Measurements from ENCODE around the gene PRAMEF1. TPM values are rescaled to one million over a fixed set of nuclear protein-coding genes. Genes with fewer than 3 reads are reported as not detected.

PRAMEF1 gene
- polyA plus RNA-seq, 2 donors = not detected

DNA sequence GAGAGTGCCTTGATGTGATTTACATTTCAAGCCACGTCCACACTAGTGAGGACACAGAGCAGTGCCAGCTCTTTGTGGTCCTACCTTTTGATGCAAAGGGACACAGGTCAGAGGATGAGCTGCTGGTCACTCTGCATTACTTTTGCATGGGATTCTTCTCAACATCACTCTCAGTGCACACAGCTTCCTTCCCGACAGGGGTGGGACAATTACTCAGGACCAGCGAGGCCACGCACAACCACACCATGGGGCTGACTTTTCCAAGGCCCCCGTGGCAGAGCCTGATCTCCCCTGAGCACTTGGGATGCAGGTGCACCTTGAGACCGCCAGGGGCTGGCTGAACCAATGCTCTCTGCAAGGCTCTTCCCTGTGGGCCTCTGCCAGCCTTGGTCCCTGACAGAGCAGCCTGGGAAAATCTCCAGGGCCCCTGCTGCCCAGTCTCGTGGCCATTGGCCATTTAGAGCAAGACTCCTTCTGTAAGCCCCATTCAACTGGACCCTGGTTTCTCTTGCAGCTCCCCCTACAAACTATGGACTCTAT lies 30.9 kb upstream of the PRAMEF1 start:
- Histone ChIP-seq H3K36me3 (ENCODE audit: control insufficient read depth in 2 of 2, insufficient read depth in 2 of 2, low read length in 1 of 2) (no peaks in the 10 kb centered on the region), H3K9me3 (ENCODE audit: control insufficient read depth in 2 of 2, insufficient read depth in 1 of 2, low read depth in 1 of 2, low read length in 1 of 2) (no peaks in the 10 kb centered on the region), H3K4me3 (ENCODE audit: low read depth in 1 of 2, low read length in 2 of 2) (no peak overlapping the region), H3K27me3 (ENCODE audit: control insufficient read depth in 1 of 2, insufficient read depth in 2 of 2, low read length in 2 of 2) (no peaks in the 10 kb centered on the region), H3K27ac (ENCODE audit: low read depth in 2 of 2, low read length in 1 of 2) (no peak overlapping the region), H3K4me1 (ENCODE audit: control insufficient read depth in 2 of 2, insufficient read depth in 2 of 2, low read length in 1 of 2) (peaks cover 0 to 2% of the 10 kb centered on the region in 2 donors)
- 47 to 68% methylated on average over 7 of the region's 7 CpGs for WGBS, 2 donors

- WGBS, 2 donors = 81% methylated on average over 5 of the region's 5 CpGs
- Histone ChIP-seq H3K36me3 (ENCODE audit: control insufficient read depth in 2 of 2, insufficient read depth in 2 of 2, low read length in 1 of 2) (no peaks in the 10 kb centered on the region), H3K4me1 (ENCODE audit: control insufficient read depth in 2 of 2, insufficient read depth in 2 of 2, low read length in 1 of 2) (peaks cover 0 to 2% of the 10 kb centered on the region in 2 donors), H3K9me3 (ENCODE audit: control insufficient read depth in 2 of 2, insufficient read depth in 1 of 2, low read depth in 1 of 2, low read length in 1 of 2) (no peaks in the 10 kb centered on the region), H3K4me3 (ENCODE audit: low read depth in 1 of 2, low read length in 2 of 2) (no peak overlapping the region), H3K27me3 (ENCODE audit: control insufficient read depth in 1 of 2, insufficient read depth in 2 of 2, low read length in 2 of 2) (no peaks in the 10 kb centered on the region), H3K27ac (ENCODE audit: low read depth in 2 of 2, low read length in 1 of 2) (no peak overlapping the region)
Measured at GRCh38 chr1:12761781-12762180, 29.4 kb upstream of the PRAMEF1 start.

DNA sequence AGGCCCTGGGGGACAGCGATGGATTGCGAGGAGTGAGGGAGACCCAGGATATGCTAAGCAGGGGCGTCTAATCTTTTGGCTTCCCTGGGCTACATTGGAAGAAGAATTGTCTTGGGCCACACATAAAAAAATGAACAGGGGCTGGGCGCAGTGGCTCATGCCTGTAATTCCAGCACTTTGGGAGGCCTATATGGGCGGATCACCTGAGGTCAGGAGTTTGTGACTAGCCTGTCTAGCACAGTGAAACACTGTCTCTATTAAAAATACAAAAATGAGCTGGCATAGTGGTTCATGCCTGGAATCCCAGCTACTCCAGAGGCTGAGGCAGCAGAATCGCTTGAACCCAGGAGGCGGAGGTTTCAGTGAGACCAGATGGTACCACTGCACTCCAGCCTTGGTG lies 28.4 kb upstream of the PRAMEF1 start:
- Histone ChIP-seq H3K4me1 (ENCODE audit: control insufficient read depth in 2 of 2, insufficient read depth in 2 of 2, low read length in 1 of 2) (peaks cover 0 to 2% of the 10 kb centered on the region in 2 donors), H3K9me3 (ENCODE audit: control insufficient read depth in 2 of 2, insufficient read depth in 1 of 2, low read depth in 1 of 2, low read length in 1 of 2) (no peaks in the 10 kb centered on the region), H3K27me3 (ENCODE audit: control insufficient read depth in 1 of 2, insufficient read depth in 2 of 2, low read length in 2 of 2) (no peaks in the 10 kb centered on the region), H3K36me3 (ENCODE audit: control insufficient read depth in 2 of 2, insufficient read depth in 2 of 2, low read length in 1 of 2) (no peaks in the 10 kb centered on the region), H3K4me3 (ENCODE audit: low read depth in 1 of 2, low read length in 2 of 2) (no peak overlapping the region), H3K27ac (ENCODE audit: low read depth in 2 of 2, low read length in 1 of 2) (no peak overlapping the region)
- WGBS, 2 donors = 82 to 85% methylated on average over 7 of the region's 7 CpGs

DNA sequence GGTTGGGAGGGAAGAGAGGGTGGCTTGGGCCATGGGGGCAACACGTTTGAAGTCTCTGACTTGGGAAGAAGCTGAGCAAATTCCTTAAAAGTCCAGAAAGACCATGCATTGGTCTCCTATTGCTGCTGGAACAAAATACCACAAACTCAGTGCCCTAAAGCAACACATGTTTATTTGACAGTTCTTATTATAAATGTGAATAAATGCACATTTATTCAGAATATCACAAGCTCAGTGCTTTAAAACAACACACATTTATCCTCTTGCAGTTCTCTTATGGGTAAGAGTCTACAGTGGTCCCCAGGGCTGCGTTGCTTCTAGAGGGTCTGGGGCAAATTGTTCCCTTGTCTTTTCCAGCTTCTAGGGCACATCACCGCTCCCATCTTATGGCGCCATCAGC lies 27.7 kb upstream of the PRAMEF1 start:
- Histone ChIP-seq H3K36me3 (ENCODE audit: control insufficient read depth in 2 of 2, insufficient read depth in 2 of 2, low read length in 1 of 2) (no peaks in the 10 kb centered on the region), H3K27ac (ENCODE audit: low read depth in 2 of 2, low read length in 1 of 2) (no peak overlapping the region), H3K27me3 (ENCODE audit: control insufficient read depth in 1 of 2, insufficient read depth in 2 of 2, low read length in 2 of 2) (no peaks in the 10 kb centered on the region), H3K9me3 (ENCODE audit: control insufficient read depth in 2 of 2, insufficient read depth in 1 of 2, low read depth in 1 of 2, low read length in 1 of 2) (no peaks in the 10 kb centered on the region), H3K4me1 (ENCODE audit: control insufficient read depth in 2 of 2, insufficient read depth in 2 of 2, low read length in 1 of 2) (peaks cover 0 to 2% of the 10 kb centered on the region in 2 donors), H3K4me3 (ENCODE audit: low read depth in 1 of 2, low read length in 2 of 2) (no peak overlapping the region)
- WGBS, 2 donors = 69 to 73% methylated on average over 4 of the region's 4 CpGs

GRCh38 chr1:12764016-12764415 lies 27.2 kb upstream of the PRAMEF1 start:
- H3K27ac ChIP-seq (ENCODE audit: low read depth in 2 of 2, low read length in 1 of 2) = no peak overlapping the region
- no peak overlapping the region for H3K4me3 ChIP-seq (ENCODE audit: low read depth in 1 of 2, low read length in 2 of 2)
- H3K27me3 ChIP-seq (ENCODE audit: control insufficient read depth in 1 of 2, insufficient read depth in 2 of 2, low read length in 2 of 2) = no peaks in the 10 kb centered on the region
- peaks cover 0 to 2% of the 10 kb centered on the region in 2 donors for H3K4me1 ChIP-seq (ENCODE audit: control insufficient read depth in 2 of 2, insufficient read depth in 2 of 2, low read length in 1 of 2)
- no peaks in the 10 kb centered on the region for H3K36me3 ChIP-seq (ENCODE audit: control insufficient read depth in 2 of 2, insufficient read depth in 2 of 2, low read length in 1 of 2)
- 53 to 68% methylated on average over 5 of the region's 5 CpGs for WGBS, 2 donors
- no peaks in the 10 kb centered on the region for H3K9me3 ChIP-seq (ENCODE audit: control insufficient read depth in 2 of 2, insufficient read depth in 1 of 2, low read depth in 1 of 2, low read length in 1 of 2)

DNA sequence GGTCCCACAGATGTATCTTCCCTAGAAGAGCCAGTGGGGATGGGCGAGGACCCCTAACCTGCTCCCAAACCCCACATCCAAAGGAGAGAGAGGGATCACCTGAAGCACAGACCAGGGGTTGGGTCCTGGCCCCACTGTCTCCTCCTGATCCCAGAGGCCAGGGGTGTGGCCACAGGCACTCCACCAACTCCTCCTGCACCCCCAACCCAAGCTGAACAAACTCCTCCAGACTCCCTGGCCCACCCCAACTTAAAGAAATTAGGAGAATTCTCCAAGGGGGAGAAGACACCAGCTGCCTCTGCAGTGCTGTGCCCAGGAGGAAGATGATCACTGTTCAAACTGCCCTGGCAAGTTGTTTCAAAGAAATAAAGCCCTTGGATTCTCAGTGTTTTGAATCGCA lies 22.2 kb upstream of the PRAMEF1 start:
- H3K4me1 ChIP-seq (ENCODE audit: control insufficient read depth in 2 of 2, insufficient read depth in 2 of 2, low read length in 1 of 2) = no peaks in the 10 kb centered on the region
- WGBS, 2 donors = 52 to 71% methylated on average over 2 of the region's 2 CpGs

GRCh38 chr1:12769976-12770505 lies 21.2 kb upstream of the PRAMEF1 start:
- Histone ChIP-seq H3K4me3 (ENCODE audit: low read depth in 1 of 2, low read length in 2 of 2) (no peak overlapping the region), H3K4me1 (ENCODE audit: control insufficient read depth in 2 of 2, insufficient read depth in 2 of 2, low read length in 1 of 2) (no peaks in the 10 kb centered on the region), H3K27me3 (ENCODE audit: control insufficient read depth in 1 of 2, insufficient read depth in 2 of 2, low read length in 2 of 2) (no peaks in the 10 kb centered on the region), H3K36me3 (ENCODE audit: control insufficient read depth in 2 of 2, insufficient read depth in 2 of 2, low read length in 1 of 2) (no peaks in the 10 kb centered on the region), H3K9me3 (ENCODE audit: control insufficient read depth in 2 of 2, insufficient read depth in 1 of 2, low read depth in 1 of 2, low read length in 1 of 2) (peaks cover 3% of the 10 kb centered on the region in 2 donors), H3K27ac (ENCODE audit: low read depth in 2 of 2, low read length in 1 of 2) (no peak overlapping the region)
- 45 to 59% methylated on average over 7 of the region's 7 CpGs for WGBS, 2 donors

More for the DNA sequence above, 22.2 kb upstream of the PRAMEF1 start:
- Histone ChIP-seq H3K27me3 (ENCODE audit: control insufficient read depth in 1 of 2, insufficient read depth in 2 of 2, low read length in 2 of 2) (no peaks in the 10 kb centered on the region), H3K36me3 (ENCODE audit: control insufficient read depth in 2 of 2, insufficient read depth in 2 of 2, low read length in 1 of 2) (no peaks in the 10 kb centered on the region), H3K4me3 (ENCODE audit: low read depth in 1 of 2, low read length in 2 of 2) (no peak overlapping the region), H3K27ac (ENCODE audit: low read depth in 2 of 2, low read length in 1 of 2) (no peak overlapping the region), H3K9me3 (ENCODE audit: control insufficient read depth in 2 of 2, insufficient read depth in 1 of 2, low read depth in 1 of 2, low read length in 1 of 2) (no peaks in the 10 kb centered on the region)

DNA sequence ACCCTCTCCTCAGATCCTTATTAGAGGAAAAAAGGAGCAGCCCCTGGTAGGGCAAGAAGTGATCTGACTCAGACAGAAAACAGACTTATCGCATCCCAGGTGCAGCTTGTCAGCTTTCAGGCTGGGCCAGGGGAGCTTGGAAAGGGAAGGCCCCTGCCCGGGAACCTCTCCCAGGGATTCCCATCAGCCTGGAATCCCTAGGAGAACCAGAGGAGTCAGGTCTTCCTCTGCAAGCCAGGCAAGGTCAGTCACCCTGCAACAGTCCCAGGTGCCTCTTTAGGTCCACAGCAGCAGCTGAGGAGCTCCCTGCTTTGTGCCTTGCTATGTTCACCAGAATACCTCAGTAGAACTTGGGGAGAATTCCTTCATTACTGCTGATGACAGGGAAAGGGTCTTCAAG lies 20.6 kb upstream of the PRAMEF1 start:
- peaks cover 3% of the 10 kb centered on the region in 2 donors for H3K9me3 ChIP-seq (ENCODE audit: control insufficient read depth in 2 of 2, insufficient read depth in 1 of 2, low read depth in 1 of 2, low read length in 1 of 2)
- H3K36me3 ChIP-seq (ENCODE audit: control insufficient read depth in 2 of 2, insufficient read depth in 2 of 2, low read length in 1 of 2) = no peaks in the 10 kb centered on the region
- 60 to 73% methylated on average over 2 of the region's 2 CpGs for WGBS, 2 donors
- no peaks in the 10 kb centered on the region for H3K27me3 ChIP-seq (ENCODE audit: control insufficient read depth in 1 of 2, insufficient read depth in 2 of 2, low read length in 2 of 2)
- H3K4me3 ChIP-seq (ENCODE audit: low read depth in 1 of 2, low read length in 2 of 2) = no peak overlapping the region
- no peaks in the 10 kb centered on the region for H3K4me1 ChIP-seq (ENCODE audit: control insufficient read depth in 2 of 2, insufficient read depth in 2 of 2, low read length in 1 of 2)
- H3K27ac ChIP-seq (ENCODE audit: low read depth in 2 of 2, low read length in 1 of 2) = no peak overlapping the region

- H3K4me1 ChIP-seq (ENCODE audit: control insufficient read depth in 2 of 2, insufficient read depth in 2 of 2, low read length in 1 of 2) = no peaks in the 10 kb centered on the region
- no peak overlapping the region for H3K4me3 ChIP-seq (ENCODE audit: low read depth in 1 of 2, low read length in 2 of 2)
- no peaks in the 10 kb centered on the region for H3K27me3 ChIP-seq (ENCODE audit: control insufficient read depth in 1 of 2, insufficient read depth in 2 of 2, low read length in 2 of 2)
- peaks cover 3 to 4% of the 10 kb centered on the region in 2 donors for H3K9me3 ChIP-seq (ENCODE audit: control insufficient read depth in 2 of 2, insufficient read depth in 1 of 2, low read depth in 1 of 2, low read length in 1 of 2)
- H3K36me3 ChIP-seq (ENCODE audit: control insufficient read depth in 2 of 2, insufficient read depth in 2 of 2, low read length in 1 of 2) = no peaks in the 10 kb centered on the region
- 69 to 70% methylated on average over 5 of the region's 5 CpGs for WGBS, 2 donors
- no peak overlapping the region for H3K27ac ChIP-seq (ENCODE audit: low read depth in 2 of 2, low read length in 1 of 2)
Measured at GRCh38 chr1:12771186-12771585, 20.0 kb upstream of the PRAMEF1 start.

DNA sequence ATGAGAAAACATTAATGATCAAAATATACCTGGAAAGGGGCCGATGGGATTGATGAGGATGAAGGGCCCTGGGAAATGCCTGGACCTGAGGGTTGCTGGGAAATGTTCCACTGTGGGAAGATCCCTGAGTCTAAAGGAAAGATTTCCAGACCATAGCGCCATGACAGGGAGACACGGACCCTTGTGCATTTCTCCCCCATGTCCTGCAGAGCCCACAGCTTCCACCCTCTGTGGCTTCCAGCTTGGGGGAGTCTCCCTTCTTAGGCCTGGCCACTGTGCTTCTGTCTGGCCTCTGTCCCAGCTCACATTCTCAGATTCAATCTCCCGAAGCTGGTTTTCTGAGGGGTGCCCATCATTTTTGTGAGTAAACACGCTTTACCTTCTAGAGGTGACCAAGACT lies 18.7 kb upstream of the PRAMEF1 start:
- WGBS, 2 donors = 90 to 91% methylated on average over 5 of the region's 5 CpGs
- Histone ChIP-seq H3K4me1 (ENCODE audit: control insufficient read depth in 2 of 2, insufficient read depth in 2 of 2, low read length in 1 of 2) (no peaks in the 10 kb centered on the region), H3K9me3 (ENCODE audit: control insufficient read depth in 2 of 2, insufficient read depth in 1 of 2, low read depth in 1 of 2, low read length in 1 of 2) (peaks cover 3 to 5% of the 10 kb centered on the region in 2 donors), H3K4me3 (ENCODE audit: low read depth in 1 of 2, low read length in 2 of 2) (no peak overlapping the region), H3K36me3 (ENCODE audit: control insufficient read depth in 2 of 2, insufficient read depth in 2 of 2, low read length in 1 of 2) (no peaks in the 10 kb centered on the region), H3K27me3 (ENCODE audit: control insufficient read depth in 1 of 2, insufficient read depth in 2 of 2, low read length in 2 of 2) (no peaks in the 10 kb centered on the region), H3K27ac (ENCODE audit: low read depth in 2 of 2, low read length in 1 of 2) (no peak overlapping the region)
